Measurements from ENCODE around the gene LRRC47. TPM values are rescaled to one million over a fixed set of nuclear protein-coding genes. Genes with fewer than 3 reads are reported as not detected.

Gene LRRC47
- total and polyA plus RNA-seq, 8 donors = 34.2 to 66.4 (median 51.8) TPM

- Histone ChIP-seq H3K27ac (no peak overlapping the region), H3K9me3 (no peaks in the 10 kb centered on the region), H3K36me3 (peaks cover 0 to 73% of the 10 kb centered on the region in 2 donors), H3K27me3 (no peaks in the 10 kb centered on the region), H3K4me3 (no peak overlapping the region), H3K4me1 (peaks cover 0 to 11% of the 10 kb centered on the region in 2 donors)
- DNase-seq (no peak), ATAC-seq (no peak)
- no peak for TF ChIP-seq CTCF (IDR thresholded peaks at IDR 0.05)
- intact Hi-C loops (cut with DNase I) = no loop called here
These were observed 9.0 kb downstream of the LRRC47 start for GRCh38 chr1:3787349-3787715.

- H3K9me3 ChIP-seq = no peaks in the 10 kb centered on the region
- intact Hi-C loops (cut with DNase I) = no loop called here
- H3K4me3 ChIP-seq = no peak overlapping the region
- H3K4me1 ChIP-seq = peaks cover 0 to 11% of the 10 kb centered on the region in 2 donors
- TF ChIP-seq CTCF (IDR thresholded peaks at IDR 0.05) = no peak
- DNase-seq (peak in 1 of 4 donors; percentile 61), ATAC-seq (no peak)
- H3K27me3 ChIP-seq = no peaks in the 10 kb centered on the region
- no peak overlapping the region for H3K27ac ChIP-seq
- peaks cover 0 to 79% of the 10 kb centered on the region in 2 donors for H3K36me3 ChIP-seq
These were observed 9.6 kb downstream of the LRRC47 start for GRCh38 chr1:3786468-3787348.

- Histone ChIP-seq H3K36me3 (peaks cover 0 to 90% of the 10 kb centered on the region in 2 donors), H3K27ac (no peak overlapping the region), H3K27me3 (no peaks in the 10 kb centered on the region), H3K4me3 (no peak overlapping the region), H3K9me3 (no peaks in the 10 kb centered on the region), H3K4me1 (peaks cover 0 to 11% of the 10 kb centered on the region in 2 donors)
- peak in 1 of 4 donors; percentile 40 for DNase-seq
- TF ChIP-seq CTCF (IDR thresholded peaks at IDR 0.05) = no peak
- intact Hi-C loops (cut with DNase I) = no loop called here
- no peak for ATAC-seq
These were observed 10.7 kb downstream of the LRRC47 start for GRCh38 chr1:3785456-3786157.

- ATAC-seq = no peak
- peaks cover 0 to 96% of the 10 kb centered on the region in 2 donors for H3K36me3 ChIP-seq
- peak in 1 of 4 donors; percentile 65 for DNase-seq
- no peaks in the 10 kb centered on the region for H3K27me3 ChIP-seq
- H3K4me1 ChIP-seq = peaks cover 0 to 11% of the 10 kb centered on the region in 2 donors
- H3K27ac ChIP-seq = no peak overlapping the region
- no peaks in the 10 kb centered on the region for H3K9me3 ChIP-seq
- TF ChIP-seq CTCF (IDR thresholded peaks at IDR 0.05) = no peak
- no peak overlapping the region for H3K4me3 ChIP-seq
- intact Hi-C loops (cut with DNase I) = no loop called here
These were observed 11.3 kb downstream of the LRRC47 start for GRCh38 chr1:3785045-3785444.
